OCI-LY3 (cell line): ENCODE data around the gene NAA40.

Experiments used
- CTCF ChIP-seq: fragments of 200-600, 300-600 bp; sonication (generic); IDR thresholded peaks from 2 replicates; pipeline ENCODE4 v1.5.1; 2014; ENCODE audit warnings: antibody characterized with exemption, low read length, low read depth
- EZH2phosphoT487 ChIP-seq: fragments of 200-600 bp; shearing (Covaris generic); IDR thresholded peaks from 2 replicates; pipeline ENCODE4 v1.6.1; 2018; ENCODE audit warnings: antibody characterized with exemption, mixed run types, low read depth

- TF ChIP-seq CTCF (no peak), EZH2phosphoT487 (no peak)
Observed at GRCh38 chr11:63978551-63979239, 39.9 kb downstream of the NAA40 start.
